Colon (tissue), 2 donors: ENCODE results near the gene ZDHHC9.

Experiments used
- FAIRE-seq: peaks from 2 replicates; lab custom pipeline; 2012; peaks lifted over from hg19 to GRCh38; lab: Jason Lieb, UNC
- donor health status: control.
- donor health status: control.

Gene ZDHHC9

GRCh38 chrX:129785160-129785947, 58.3 kb downstream of the ZDHHC9 start:
- no peak for FAIRE-seq

GRCh38 chrX:129784371-129784770, 59.3 kb downstream of the ZDHHC9 start:
- no peak for FAIRE-seq

GRCh38 chrX:129783291-129783713, 60.4 kb downstream of the ZDHHC9 start:
- no peak for FAIRE-seq

GRCh38 chrX:129782706-129783105, 61.0 kb downstream of the ZDHHC9 start:
- no peak for FAIRE-seq

- FAIRE-seq: no peak
Measured at GRCh38 chrX:129781680-129782495, 61.8 kb downstream of the ZDHHC9 start.

GRCh38 chrX:129781134-129781672, 62.5 kb downstream of the ZDHHC9 start:
- no peak for FAIRE-seq

- no peak for FAIRE-seq
Measured at GRCh38 chrX:129780441-129781105, 63.1 kb downstream of the ZDHHC9 start.

GRCh38 chrX:129779747-129780146, 63.9 kb downstream of the ZDHHC9 start, which contains the start of gene SASH3:
Gene SASH3 (plus strand): TSS chrX:129779949. CDS start chrX:129780098, 149 bp downstream.
- no peak for FAIRE-seq

- FAIRE-seq: no peak
Measured at GRCh38 chrX:129779086-129779672, 64.5 kb downstream of the ZDHHC9 start.

- FAIRE-seq: no peak
Measured at GRCh38 chrX:129777218-129778030, 66.3 kb downstream of the ZDHHC9 start.

GRCh38 chrX:129773649-129774458, 69.8 kb downstream of the ZDHHC9 start:
- no peak for FAIRE-seq

GRCh38 chrX:129772796-129773431, 70.8 kb downstream of the ZDHHC9 start:
- FAIRE-seq: no peak

GRCh38 chrX:129771266-129771995, 72.3 kb downstream of the ZDHHC9 start:
- FAIRE-seq: no peak

GRCh38 chrX:129769467-129770154, 74.1 kb downstream of the ZDHHC9 start:
- no peak for FAIRE-seq

- no peak for FAIRE-seq
Measured at GRCh38 chrX:129768586-129769466, 74.9 kb downstream of the ZDHHC9 start.

- FAIRE-seq: no peak
Measured at GRCh38 chrX:129768186-129768585, 75.5 kb downstream of the ZDHHC9 start.

GRCh38 chrX:129763666-129764065, 80.0 kb downstream of the ZDHHC9 start:
- no peak for FAIRE-seq
